ENCODE results near the gene HPS3.
"Not testable (repeated sequence)": the region's sequence is repeated elsewhere in the genome, so short reads cannot be mapped to it uniquely, and the experiment has no call there.

HPS3 gene

DNA sequence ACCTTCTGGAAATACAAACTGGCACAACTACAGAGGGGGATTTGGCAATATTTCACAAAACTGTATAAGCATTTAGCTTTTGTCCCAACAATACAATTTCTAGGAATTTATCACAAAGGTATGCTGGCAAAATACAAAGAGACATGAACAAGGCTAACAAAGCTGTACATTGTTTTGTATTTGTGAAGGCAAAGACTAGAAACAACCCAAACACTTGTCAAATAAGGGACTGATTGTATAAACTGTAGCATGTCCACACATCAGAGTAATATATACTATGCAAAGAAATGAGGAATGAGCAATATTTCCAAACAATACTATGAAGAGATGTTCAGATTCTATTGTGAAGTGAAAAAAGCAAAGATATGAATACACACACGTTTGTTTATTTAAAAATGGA is 65.8 kb downstream of the HPS3 start:
- DNase-seq (ENCODE audit: low spot score): no peak

DNA sequence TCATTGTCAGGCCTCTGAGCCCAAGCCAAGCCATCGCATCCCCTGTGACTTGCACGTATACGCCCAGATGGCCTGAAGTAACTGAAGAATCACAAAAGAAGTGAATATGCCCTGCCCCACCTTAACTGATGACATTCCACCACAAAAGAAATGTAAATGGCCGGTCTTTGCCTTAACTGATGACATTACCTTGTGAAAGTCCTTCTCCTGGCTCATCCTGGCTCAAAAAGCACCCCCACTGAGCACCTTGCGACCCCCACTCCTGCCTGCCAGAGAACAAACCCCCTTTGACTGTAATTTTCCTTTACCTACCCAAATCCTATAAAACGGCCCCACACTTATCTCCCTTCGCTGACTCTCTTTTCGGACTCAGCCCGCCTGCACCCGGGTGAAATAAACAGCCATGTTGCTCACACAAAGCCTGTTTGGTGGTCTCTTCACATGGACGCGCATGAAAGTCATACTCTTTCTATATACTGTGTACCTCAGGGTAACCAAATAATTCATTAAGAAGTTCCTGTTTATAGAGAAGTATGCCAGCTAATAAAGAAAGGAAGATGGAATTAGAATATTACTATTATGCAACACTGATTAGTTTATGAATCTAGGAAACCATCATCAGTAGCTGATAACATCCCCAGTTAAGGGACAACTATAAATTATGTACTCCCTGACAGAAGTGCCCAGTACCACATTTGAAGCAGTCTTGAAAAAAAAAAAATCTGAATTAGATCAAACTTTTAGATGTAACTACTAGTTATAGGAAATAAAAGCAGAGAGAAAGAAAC is 67.6 kb downstream of the HPS3 start:
- DNase-seq (ENCODE audit: low spot score): not testable (repeated sequence)

DNA sequence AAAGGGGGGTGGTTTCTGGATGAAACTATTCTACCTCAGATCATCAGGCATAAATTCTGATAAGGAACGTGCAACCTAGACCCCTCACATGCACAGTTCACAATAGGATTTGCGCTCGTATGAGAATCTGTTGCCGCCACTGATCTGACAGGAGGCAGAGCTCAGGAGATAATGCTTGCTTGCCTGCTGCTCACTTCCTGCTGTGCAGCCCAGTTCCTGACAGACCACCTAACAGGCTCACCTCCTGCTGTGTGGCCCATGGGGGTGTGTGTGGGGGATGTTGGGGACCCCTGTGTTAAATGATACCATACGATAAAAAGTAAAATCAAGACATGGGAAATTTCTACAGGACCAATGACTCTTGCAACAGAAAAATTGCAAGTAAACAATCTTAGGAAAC is 68.2 kb downstream of the HPS3 start:
- no peak for DNase-seq (ENCODE audit: low spot score)

DNA sequence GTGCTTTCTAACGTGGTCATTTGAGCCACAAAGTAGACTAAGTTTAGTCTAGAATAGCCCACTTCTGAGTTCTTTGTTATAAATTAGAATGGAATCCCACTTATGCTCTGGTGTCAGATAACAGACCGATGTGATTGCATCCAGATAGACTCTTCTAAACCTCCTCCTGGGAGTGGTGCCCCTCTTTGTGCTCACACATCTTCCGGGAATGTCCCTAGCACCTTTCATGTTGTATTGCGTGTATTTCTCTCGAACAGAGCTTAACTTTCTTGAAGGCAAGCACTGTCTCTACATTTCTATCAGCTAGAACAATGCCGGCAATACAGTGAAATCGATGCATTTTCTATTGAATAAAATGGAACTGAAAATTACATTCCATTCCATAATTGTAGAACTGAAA is 69.2 kb downstream of the HPS3 start:
- peak; percentile 28 for DNase-seq (ENCODE audit: low spot score)

DNA sequence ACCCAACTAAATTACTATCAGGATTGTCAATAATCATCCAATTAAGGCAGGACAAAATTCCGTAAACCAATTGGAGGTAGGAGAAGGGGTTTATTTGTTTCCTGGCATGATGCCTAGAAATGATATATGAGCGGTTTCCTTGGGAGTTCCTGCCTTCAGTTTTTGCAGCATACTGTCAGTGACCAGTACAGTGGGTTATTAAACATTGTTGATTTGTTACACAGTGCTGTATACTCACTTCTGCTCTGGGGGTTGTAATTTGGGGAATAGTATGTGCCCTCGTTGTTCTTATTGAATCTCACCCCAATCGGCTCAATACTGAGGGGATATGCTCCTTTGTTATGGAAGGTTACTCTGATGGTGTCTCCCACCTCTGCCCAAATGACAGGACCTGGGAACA is 70.0 kb downstream of the HPS3 start:
- no peak for DNase-seq (ENCODE audit: low spot score)

DNA sequence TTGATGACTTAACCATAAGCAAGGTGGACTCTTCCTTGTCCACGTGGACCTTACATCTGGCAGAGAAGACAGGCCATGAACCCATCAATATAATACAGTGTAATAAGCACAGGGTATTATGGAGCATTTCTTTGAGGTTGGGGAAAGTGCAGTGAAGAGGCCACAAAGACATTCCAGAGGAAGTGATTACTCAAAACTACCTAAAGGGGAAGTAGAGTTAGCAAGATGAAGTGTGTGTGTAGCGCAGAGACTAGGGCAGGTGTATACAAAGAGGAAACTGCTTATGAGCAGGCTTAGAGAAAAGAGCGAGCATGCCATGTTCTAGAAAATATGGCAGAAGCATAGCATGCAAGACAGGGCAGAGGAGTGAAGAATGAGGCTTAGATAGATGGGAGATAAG is 74.3 kb downstream of the HPS3 start:
- no peak for DNase-seq (ENCODE audit: low spot score)

DNA sequence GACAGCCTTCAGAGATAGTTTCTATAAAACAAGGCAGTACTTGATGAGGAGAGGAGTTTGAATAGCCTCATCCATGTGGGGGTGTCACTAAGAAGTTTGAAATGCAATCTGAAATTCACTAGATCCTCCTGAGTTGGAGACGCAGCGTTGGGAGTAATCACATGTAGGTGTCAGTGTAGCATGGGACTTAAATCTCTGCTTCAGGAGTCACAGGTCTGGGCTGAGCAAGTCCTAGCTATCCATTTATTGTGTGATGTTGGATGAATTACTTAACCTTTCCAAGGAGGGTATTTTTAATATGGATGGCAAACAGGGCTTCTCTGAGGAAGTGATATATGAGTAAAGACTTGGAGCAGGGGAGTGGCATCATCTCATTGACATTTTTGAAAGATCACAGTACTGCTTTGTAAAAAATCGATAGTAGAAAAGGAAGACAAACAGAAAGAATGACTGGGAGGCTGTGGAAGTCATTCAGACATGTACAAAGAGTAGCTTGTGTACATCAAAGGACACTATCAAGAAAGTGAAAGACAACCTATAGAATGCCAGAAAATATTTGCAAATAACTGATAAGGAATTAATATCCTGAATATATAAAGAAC is 75.1 kb downstream of the HPS3 start:
- DNase-seq (ENCODE audit: low spot score): no peak

DNA sequence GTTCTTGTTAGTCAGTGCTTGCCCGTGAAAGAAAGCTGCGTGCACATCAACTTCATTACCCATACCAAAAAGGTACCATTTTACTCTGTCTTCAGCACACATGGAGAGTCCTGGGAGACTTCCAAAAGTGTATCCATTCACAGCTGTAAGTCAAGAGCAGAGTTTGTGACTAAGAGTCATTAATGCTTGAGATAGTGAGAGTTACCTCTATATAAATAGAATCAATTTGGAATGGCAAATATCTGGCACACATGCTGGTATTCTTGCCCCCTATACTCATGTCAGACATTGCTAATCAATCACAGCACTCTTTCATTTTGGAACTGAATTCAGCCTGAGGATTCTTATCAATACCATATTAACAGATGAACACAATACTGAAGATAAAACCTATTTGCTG is 78.0 kb downstream of the HPS3 start:
- DNase-seq (ENCODE audit: low spot score): no peak

DNA sequence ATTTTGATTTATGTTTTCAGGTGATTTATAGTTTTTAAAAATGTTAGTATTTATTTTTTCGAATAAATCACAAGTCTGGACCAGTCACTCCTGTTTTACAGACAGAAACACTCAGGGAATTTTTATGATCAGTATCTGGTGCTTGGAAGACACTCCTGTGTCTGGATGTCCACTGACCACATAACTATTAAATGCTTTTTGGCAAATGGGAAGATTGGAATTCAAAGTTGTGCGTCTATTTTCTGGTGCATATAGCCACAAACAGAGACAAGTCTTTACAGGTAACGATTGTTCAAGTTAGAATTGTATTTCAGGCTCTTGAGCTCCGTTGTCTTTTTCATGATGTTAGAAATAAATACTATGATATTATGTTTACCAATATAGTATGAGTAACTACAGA is 80.0 kb downstream of the HPS3 start:
- no peak for DNase-seq (ENCODE audit: low spot score)

DNA sequence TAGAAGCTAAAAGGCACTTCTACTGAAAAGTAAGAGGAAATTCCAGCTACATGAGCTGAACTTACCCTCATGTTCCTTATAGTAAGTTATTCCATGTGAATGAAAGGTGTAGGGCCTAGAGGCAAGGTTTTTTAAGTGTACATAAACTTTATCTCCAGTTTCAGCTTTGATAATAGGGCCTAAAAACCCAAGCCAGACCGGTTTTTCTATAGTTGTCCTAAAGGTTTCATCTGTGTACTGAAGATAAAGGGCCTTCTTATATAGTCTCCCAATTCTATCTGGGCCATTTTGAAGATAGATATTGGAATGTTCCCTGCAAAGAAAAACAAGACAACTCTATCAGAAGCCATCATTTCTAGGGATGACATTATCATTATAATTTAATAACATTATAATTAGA is 82.9 kb downstream of the HPS3 start:
- no peak for DNase-seq (ENCODE audit: low spot score)

DNA sequence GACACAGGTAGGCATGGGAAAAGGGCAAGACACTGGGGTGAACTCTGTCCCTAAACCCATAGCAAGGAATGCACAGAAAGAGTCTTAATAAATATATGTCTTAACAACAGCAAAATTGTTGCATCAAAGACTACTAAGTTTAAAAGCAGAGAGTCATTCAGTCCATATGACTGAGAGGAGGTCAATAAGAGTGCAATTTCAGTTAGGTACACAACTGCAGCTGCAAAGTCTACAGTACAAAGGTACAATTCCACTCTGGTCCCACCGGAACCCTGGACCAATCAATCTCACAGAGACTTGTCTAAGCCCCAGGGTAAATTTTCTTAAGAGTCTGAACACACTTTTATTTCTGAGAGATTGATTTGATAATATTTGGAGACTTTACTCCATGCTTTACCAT is 85.3 kb downstream of the HPS3 start:
- no peak for DNase-seq (ENCODE audit: low spot score)

DNA sequence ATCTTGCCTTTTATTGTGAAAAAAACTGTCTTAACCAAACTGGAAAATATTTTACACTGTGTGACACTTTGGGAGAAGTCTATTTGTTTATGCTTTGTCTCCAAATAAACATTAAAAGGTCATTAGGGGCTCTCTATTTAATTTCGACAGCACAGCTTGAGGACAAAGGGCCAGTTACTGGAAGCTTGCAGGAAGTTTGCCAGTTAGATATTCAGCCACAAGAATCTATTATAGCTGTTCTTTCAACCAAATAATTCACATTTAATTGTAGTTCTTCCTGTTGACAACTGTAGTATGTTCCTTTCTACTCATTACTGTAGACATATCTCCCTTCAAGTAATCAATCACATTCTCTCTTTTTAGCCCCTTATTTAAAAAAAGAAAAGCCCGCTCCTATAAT is 86.1 kb downstream of the HPS3 start:
- no peak for DNase-seq (ENCODE audit: low spot score)

DNA sequence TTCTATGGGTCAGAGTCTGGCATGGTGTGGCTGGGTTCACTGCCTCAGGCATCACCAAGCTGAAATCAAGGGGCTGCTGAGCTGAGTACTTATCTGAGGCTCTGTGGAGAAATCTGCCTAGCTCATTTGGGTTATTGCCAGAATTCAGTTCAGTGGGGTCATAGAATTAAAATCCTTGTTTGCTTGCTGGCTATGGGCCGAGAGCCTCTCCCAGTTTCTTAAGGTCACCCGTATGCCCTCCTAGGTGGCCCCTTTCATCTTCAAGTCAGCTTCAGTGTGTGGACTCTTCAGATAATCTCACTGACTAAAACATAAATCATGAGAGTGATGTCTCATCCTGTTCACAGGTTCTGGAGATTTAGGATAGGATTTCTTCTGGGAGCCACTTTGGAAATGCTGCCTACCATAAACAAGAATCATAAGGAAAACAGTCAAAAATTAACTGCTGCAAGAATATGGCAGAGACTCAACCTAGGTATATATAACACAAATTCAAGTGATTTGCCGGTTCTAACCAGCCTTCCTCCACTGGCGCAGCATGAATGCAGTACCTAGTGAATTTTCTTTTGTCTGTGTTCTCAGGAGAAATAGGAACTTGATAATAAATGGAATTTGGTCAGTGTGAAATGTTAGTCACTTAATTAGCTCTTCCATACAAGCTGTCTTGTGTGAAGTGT is 86.9 kb downstream of the HPS3 start:
- DNase-seq (ENCODE audit: low spot score): no peak

DNA sequence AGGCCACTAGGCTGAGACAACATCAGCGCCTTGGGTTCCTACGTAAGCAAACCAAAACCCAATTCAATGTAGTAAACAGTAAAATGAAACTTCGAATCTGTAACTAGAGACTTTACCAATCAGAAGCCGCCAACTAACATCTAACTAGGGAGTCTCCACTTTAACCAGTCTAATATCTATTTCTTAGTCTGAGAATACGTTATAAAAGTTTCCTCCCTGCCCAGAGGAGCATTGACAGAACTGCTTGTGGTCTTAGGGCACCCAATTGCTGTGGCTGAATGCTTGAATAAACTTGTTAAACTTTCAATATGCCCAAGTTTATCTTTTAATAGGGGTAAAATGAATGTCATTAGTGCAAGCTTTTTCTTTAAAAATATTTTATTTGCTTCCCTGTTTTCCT is 87.9 kb downstream of the HPS3 start:
- DNase-seq (ENCODE audit: low spot score): no peak

DNA sequence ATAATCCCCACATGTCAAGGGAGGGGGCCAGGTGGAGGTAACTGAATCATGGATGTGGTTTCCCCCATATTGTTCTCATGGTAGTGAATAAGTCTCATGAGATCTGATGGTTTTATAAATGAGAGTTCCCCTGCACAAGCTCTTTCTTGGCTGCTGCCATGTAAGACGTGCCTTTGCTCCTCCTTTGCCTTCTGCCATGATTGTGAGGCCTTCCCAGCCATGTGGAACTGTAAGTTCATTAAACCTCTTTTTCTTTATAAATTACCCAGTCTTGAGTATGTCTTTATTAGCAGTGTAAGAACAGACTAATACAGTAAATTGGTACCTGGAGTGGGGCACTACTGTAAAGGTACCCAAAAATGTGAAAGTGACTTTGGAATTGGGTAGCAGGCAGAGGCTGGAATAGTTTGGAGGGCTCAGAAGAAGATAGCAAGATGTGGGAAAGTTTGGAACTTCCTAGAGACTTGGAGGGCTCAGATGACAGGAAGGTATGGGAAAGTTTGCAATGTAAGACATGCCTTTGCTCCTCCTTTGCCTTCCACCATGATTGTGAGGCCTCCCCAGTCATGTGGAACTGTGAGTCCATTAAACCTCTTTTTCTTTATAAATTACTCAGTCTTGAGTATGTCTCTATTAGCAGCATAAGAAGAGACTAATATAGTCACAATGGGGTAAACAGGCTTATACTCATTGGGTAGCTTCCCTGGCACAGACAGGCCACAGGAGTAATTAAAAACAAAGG is 90.1 kb downstream of the HPS3 start:
- DNase-seq (ENCODE audit: low spot score): not testable (repeated sequence)

DNA sequence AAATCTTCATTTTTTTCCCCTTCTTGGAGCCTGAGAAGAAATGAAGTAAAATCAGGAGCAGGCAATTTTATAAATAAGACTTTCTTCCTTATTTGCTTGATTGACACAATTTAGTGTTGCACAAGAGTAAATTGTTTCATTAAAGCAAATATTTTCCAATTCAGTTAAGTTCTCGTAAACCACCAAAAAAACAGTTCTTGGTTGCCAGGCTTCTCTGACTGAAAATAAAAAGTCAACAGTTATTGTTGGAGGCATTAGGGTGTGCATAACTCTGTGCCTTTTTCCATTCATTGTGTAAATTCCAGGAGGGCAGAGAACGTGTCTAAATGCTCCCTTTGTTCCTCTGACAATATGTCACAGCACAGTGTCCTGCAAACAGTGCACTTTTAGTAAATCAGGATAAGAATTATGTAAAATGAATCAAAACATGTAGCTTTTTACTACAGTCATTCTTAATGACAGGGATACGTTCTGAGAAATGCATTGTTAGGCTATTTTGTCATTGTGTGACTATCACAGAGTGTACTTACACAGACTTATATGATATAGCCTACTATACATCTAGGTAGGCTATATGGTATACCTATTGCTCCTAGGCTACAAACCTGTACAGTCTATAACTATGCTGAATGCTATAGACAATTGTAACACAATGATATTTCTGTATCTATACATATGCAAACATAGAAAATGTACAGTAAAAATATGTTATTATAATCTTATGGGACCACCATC is 92.5 kb downstream of the HPS3 start, which contains the start of gene CP:
CP (minus strand) TSS at position 47 of the 735 bp plus-strand sequence; CDS start at position 10, 37 bp downstream.
- DNase-seq (ENCODE audit: low spot score): no peak
